GM23248 (cell line): ENCODE data around the gene CCDC197. TPM values are rescaled to one million over a fixed set of nuclear protein-coding genes. Genes with fewer than 3 reads are reported as not detected.

ENCODE experiments used
- DNase-seq: peaks from one replicate; pipeline ENCODE4 v3.0.0-alpha.2; 2015
- H2AFZ ChIP-seq: fragments of 200-600 bp; sonication (generic); 2 replicates; pipeline ENCODE4 v1.6.1; 2016; ENCODE audit warnings: antibody characterized with exemption
- H3F3A ChIP-seq: fragments of 200-600 bp; sonication (generic); 2 replicates; pipeline ENCODE4 v1.6.1; 2016; ENCODE audit warnings: mild to moderate bottlenecking, antibody characterized with exemption, mixed run types; ENCODE audit not compliant: insufficient read depth
- H3K27ac ChIP-seq: fragments of 200-600 bp; sonication (generic); 2 replicates; pipeline ENCODE4 v1.5.1; 2016; ENCODE audit warnings: mild to moderate bottlenecking
- H3K27me3 ChIP-seq: fragments of 200-600 bp; sonication (generic); replicated peaks from 2 replicates; pipeline ENCODE4 v1.6.1; 2016; ENCODE audit warnings: mild to moderate bottlenecking; ENCODE audit not compliant: insufficient read depth
- H3K36me3 ChIP-seq: fragments of 200-600 bp; sonication (generic); 2 replicates; pipeline ENCODE4 v1.6.1; 2016; ENCODE audit warnings: low read depth, mild to moderate bottlenecking
- H3K4me1 ChIP-seq: fragments of 200-600 bp; sonication (generic); 2 replicates; pipeline ENCODE4 v1.6.1; 2016; ENCODE audit warnings: mild to moderate bottlenecking; ENCODE audit not compliant: insufficient read depth
- H3K4me2 ChIP-seq: fragments of 200-600 bp; sonication (generic); one replicate; pipeline ENCODE4 v1.6.1; 2016; ENCODE audit warnings: mild to moderate bottlenecking; ENCODE audit not compliant: unreplicated experiment
- H3K4me3 ChIP-seq: fragments of 200-600 bp; sonication (generic); 2 replicates; pipeline ENCODE4 v1.5.1; 2016; ENCODE audit warnings: mild to moderate bottlenecking
- H3K79me2 ChIP-seq: fragments of 200-600 bp; sonication (generic); 2 replicates; pipeline ENCODE4 v1.6.1; 2016; ENCODE audit warnings: mild to moderate bottlenecking; ENCODE audit not compliant: insufficient read depth
- H3K9ac ChIP-seq: fragments of 200-600 bp; sonication (generic); 2 replicates; pipeline ENCODE4 v1.6.1; 2016; ENCODE audit warnings: mild to moderate bottlenecking
- H3K9me2 ChIP-seq: fragments of 200-600 bp; sonication (generic); 2 replicates; pipeline ENCODE4 v1.6.1; 2016; ENCODE audit warnings: mixed run types, mild to moderate bottlenecking, moderate library complexity; ENCODE audit not compliant: insufficient read depth
- H3K9me3 ChIP-seq: fragments of 200-600 bp; sonication (generic); one replicate; pipeline ENCODE4 v1.6.1; 2017; ENCODE audit warnings: low read depth
- H4K20me1 ChIP-seq: fragments of 200-600 bp; sonication (generic); 2 replicates; pipeline ENCODE4 v1.6.0; 2016; ENCODE audit not compliant: insufficient read depth
- EZH2 ChIP-seq: fragments of 200-600 bp; sonication (generic); IDR thresholded peaks from 2 replicates; pipeline ENCODE4 v1.6.1; 2018; ENCODE audit warnings: antibody characterized with exemption, mild to moderate bottlenecking; ENCODE audit not compliant: insufficient read depth, poor library complexity, severe bottlenecking
- EZH2phosphoT487 ChIP-seq: fragments of 200-600 bp; sonication (generic); IDR thresholded peaks from 2 replicates; pipeline ENCODE4 v1.6.1; 2018; ENCODE audit warnings: antibody characterized with exemption, moderate library complexity, mild to moderate bottlenecking, low read depth; ENCODE audit not compliant: insufficient read depth
- WGBS, 2 experiments: methylation state at CpG; one replicate each; pipeline ENCODE4 v1.1.6; 2015 to 2017; ENCODE audit warnings: low lambda C conversion rate in 2 of 2, low coverage in 1 of 2; ENCODE audit errors: missing lambda C conversion rate in 2 of 2; 5-methylcytosine and 5-hydroxymethylcytosine counted together
- in situ Hi-C: fragments of 300-500 bp; cut with MboI; formaldehyde crosslinking; loops from 2 replicates; pipeline ENCODE4 v1.15.0; 2020
- polyA plus RNA-seq: library from polyadenylated mRNA; unstranded; fragments of >200 nt; fragmentation: Nextera tagmentation; extraction: Ambion mirVana; gene quantifications from 2 replicates; pipeline ENCODE4 v1.2.1, GENCODE V29; 2016
- total RNA-seq: library from RNA; depleted of rRNA; stranded (reverse); fragments of >200 nt; shearing (Covaris generic); gene quantifications from 2 replicates; pipeline ENCODE4 v1.2.3, GENCODE V29; 2014

Gene CCDC197
- total and polyA plus RNA-seq, 2 experiments from 2014 or later: not detected

GRCh38 chr14:93954900-93955849, 41.9 kb upstream of the CCDC197 start:
- Histone ChIP-seq H3F3A (peaks cover 9% of the 10 kb centered on the region), H3K36me3 (no peaks in the 10 kb centered on the region), H3K27me3 (0 out of 2 replicates have a peak, but pooled peaks cover 6% of the 10 kb centered on the region), H3K79me2 (no peaks in the 10 kb centered on the region), H3K27ac (no peak overlapping the region), H3K4me2 (no peak overlapping the region), H3K4me1 (peaks cover 11% of the 10 kb centered on the region; the same call in 1 of the 2 replicates), H3K9me3 (no peaks in the 10 kb centered on the region), H3K4me3 (no peak overlapping the region), H3K9me2 (no peaks in the 10 kb centered on the region), H2AFZ (no peak overlapping the region), H4K20me1 (no peaks in the 10 kb centered on the region), H3K9ac (no peak overlapping the region)
- TF ChIP-seq EZH2 (no peak), EZH2phosphoT487 (no peak)
- 74 to 75% methylated on average over 19 of the region's 19 CpGs for WGBS, 2 experiments
- DNase-seq: no peak
- in situ Hi-C loops: no loop called here

GRCh38 chr14:93955850-93956481, 41.1 kb upstream of the CCDC197 start:
- H3K36me3 ChIP-seq: no peaks in the 10 kb centered on the region
- H3K4me2 ChIP-seq: no peak overlapping the region
- H3K9me2 ChIP-seq: no peaks in the 10 kb centered on the region
- H4K20me1 ChIP-seq: no peaks in the 10 kb centered on the region
- TF ChIP-seq EZH2phosphoT487 (no peak), EZH2 (no peak)
- H3K79me2 ChIP-seq: no peaks in the 10 kb centered on the region
- H3F3A ChIP-seq: peaks cover 13% of the 10 kb centered on the region
- in situ Hi-C loops: no loop called here
- no peak overlapping the region for H3K9ac ChIP-seq
- H2AFZ ChIP-seq: no peak overlapping the region
- WGBS, 2 experiments: 62 to 63% methylated on average over 8 of the region's 8 CpGs
- peaks cover 13% of the 10 kb centered on the region; the same call in 1 of the 2 replicates for H3K4me1 ChIP-seq
- no peak overlapping the region for H3K27ac ChIP-seq
- no peaks in the 10 kb centered on the region for H3K9me3 ChIP-seq
- H3K4me3 ChIP-seq: no peak overlapping the region
- H3K27me3 ChIP-seq: 0 out of 2 replicates have a peak, but pooled peaks cover 6% of the 10 kb centered on the region
- DNase-seq: no peak

GRCh38 chr14:93956514-93957332, 40.4 kb upstream of the CCDC197 start:
- 78 to 85% methylated on average over 13 to 14 of the region's 14 CpGs for WGBS, 2 experiments
- in situ Hi-C loops: no loop called here
- Histone ChIP-seq H3K27me3 (0 out of 2 replicates have a peak, but pooled peaks cover 6% of the 10 kb centered on the region), H2AFZ (no peak overlapping the region), H3K36me3 (no peaks in the 10 kb centered on the region), H3K9me3 (no peaks in the 10 kb centered on the region), H3K79me2 (no peaks in the 10 kb centered on the region), H3K4me1 (peaks cover 13% of the 10 kb centered on the region; the same call in 1 of the 2 replicates), H3F3A (peaks cover 13% of the 10 kb centered on the region), H3K9me2 (no peaks in the 10 kb centered on the region), H4K20me1 (no peaks in the 10 kb centered on the region), H3K4me3 (no peak overlapping the region), H3K27ac (no peak overlapping the region), H3K9ac (no peak overlapping the region), H3K4me2 (no peak overlapping the region)
- TF ChIP-seq EZH2 (no peak), EZH2phosphoT487 (no peak)
- no peak for DNase-seq

- no peaks in the 10 kb centered on the region for H3K36me3 ChIP-seq
- H3K4me3 ChIP-seq: no peak overlapping the region
- H3K27me3 ChIP-seq: 0 out of 2 replicates have a peak, but pooled peaks cover 6% of the 10 kb centered on the region
- no peaks in the 10 kb centered on the region for H4K20me1 ChIP-seq
- H3K4me2 ChIP-seq: no peak overlapping the region
- in situ Hi-C loops: no loop called here
- H3K27ac ChIP-seq: no peak overlapping the region
- TF ChIP-seq EZH2: no peak
- no peak for TF ChIP-seq EZH2phosphoT487
- peaks cover 13% of the 10 kb centered on the region for H3F3A ChIP-seq
- 87 to 95% methylated on average over 7 of the region's 7 CpGs for WGBS, 2 experiments
- H3K9me2 ChIP-seq: no peaks in the 10 kb centered on the region
- H3K79me2 ChIP-seq: no peaks in the 10 kb centered on the region
- H2AFZ ChIP-seq: no peak overlapping the region
- no peaks in the 10 kb centered on the region for H3K9me3 ChIP-seq
- DNase-seq: no peak
- H3K4me1 ChIP-seq: peaks cover 13% of the 10 kb centered on the region; the same call in 1 of the 2 replicates
- no peak overlapping the region for H3K9ac ChIP-seq
Observed at GRCh38 chr14:93957333-93957710, 39.8 kb upstream of the CCDC197 start.
